ENCODE measurements around the gene TRPC4AP.

- no peak for TF ChIP-seq CTCF (IDR thresholded peaks at IDR 0.05)
- no peak for TF ChIP-seq POLR2AphosphoS5 (IDR thresholded peaks at IDR 0.05)
- no peak for TF ChIP-seq POLR2A (IDR thresholded peaks at IDR 0.05)
Observed at GRCh38 chr20:34987288-34988190, 105.1 kb downstream of the TRPC4AP start.

Measured in prostate gland (tissue), 2 donors.